ES-I3 (cell line): ENCODE results near the gene KIAA1217.

Experiments
- H3K36me3 ChIP-seq: 2 replicates; pipeline ENCODE4 v1.6.1; 2013; ENCODE audit warnings: mild to moderate bottlenecking, low read length, control low read depth, moderate library complexity; ENCODE audit not compliant: insufficient read depth
- H3K4me1 ChIP-seq: 2 replicates; pipeline ENCODE4 v1.6.1; 2013; ENCODE audit warnings: mild to moderate bottlenecking, control low read depth, low read length; ENCODE audit not compliant: insufficient read depth
- H3K9ac ChIP-seq: 2 replicates; pipeline ENCODE4 v1.6.1; 2013; ENCODE audit warnings: low read depth, mild to moderate bottlenecking, low read length, moderate library complexity
- H3K9me3 ChIP-seq: 2 replicates; pipeline ENCODE4 v1.6.1; 2013; ENCODE audit warnings: mild to moderate bottlenecking, low read length, moderate library complexity; ENCODE audit not compliant: control insufficient read depth, insufficient read depth

The KIAA1217 gene

GRCh38 chr10:24215603-24216002, 6.7 kb downstream of the KIAA1217 start:
- Histone ChIP-seq H3K9me3 (no peaks in the 10 kb centered on the region; the same call in 1 of the 2 replicates), H3K36me3 (no peaks in the 10 kb centered on the region), H3K4me1 (peaks cover 20% of the 10 kb centered on the region), H3K9ac (no peak overlapping the region)

- no peak overlapping the region for H3K9ac ChIP-seq
- H3K4me1 ChIP-seq = peaks cover 6% of the 10 kb centered on the region
- 0 out of 2 replicates have a peak, but pooled peaks cover 4% of the 10 kb centered on the region for H3K36me3 ChIP-seq
These were observed 11.0 kb downstream of the KIAA1217 start for GRCh38 chr10:24219963-24220362.

GRCh38 chr10:24223341-24223740, 14.4 kb downstream of the KIAA1217 start:
- Histone ChIP-seq H3K9me3 (0 out of 2 replicates have a peak, but pooled peaks cover 2% of the 10 kb centered on the region), H3K36me3 (0 out of 2 replicates have a peak, but pooled peaks cover 4% of the 10 kb centered on the region), H3K9ac (no peak overlapping the region), H3K4me1 (no peaks in the 10 kb centered on the region)

More at GRCh38 chr10:24219963-24220362, 11.0 kb downstream of the KIAA1217 start:
- H3K9me3 ChIP-seq = 0 out of 2 replicates have a peak, but pooled peaks cover 2% of the 10 kb centered on the region

- Histone ChIP-seq H3K4me1 (no peaks in the 10 kb centered on the region), H3K9ac (no peak overlapping the region), H3K9me3 (0 out of 2 replicates have a peak, but pooled peaks cover 2% of the 10 kb centered on the region), H3K36me3 (0 out of 2 replicates have a peak, but pooled peaks cover 4% of the 10 kb centered on the region)
These were observed 15.0 kb downstream of the KIAA1217 start for GRCh38 chr10:24223953-24224352.

- H3K36me3 ChIP-seq = no peaks in the 10 kb centered on the region
- no peak overlapping the region for H3K9ac ChIP-seq
- no peaks in the 10 kb centered on the region for H3K4me1 ChIP-seq
- H3K9me3 ChIP-seq = 0 out of 2 replicates have a peak, but pooled peaks cover 2% of the 10 kb centered on the region
These were observed 19.7 kb downstream of the KIAA1217 start for GRCh38 chr10:24228642-24229041.

- Histone ChIP-seq H3K9ac (no peak overlapping the region), H3K4me1 (no peaks in the 10 kb centered on the region), H3K36me3 (no peaks in the 10 kb centered on the region), H3K9me3 (no peaks in the 10 kb centered on the region)
These were observed 21.0 kb downstream of the KIAA1217 start for GRCh38 chr10:24229909-24230308.

- Histone ChIP-seq H3K36me3 (no peaks in the 10 kb centered on the region), H3K9me3 (no peaks in the 10 kb centered on the region), H3K4me1 (no peaks in the 10 kb centered on the region), H3K9ac (no peak overlapping the region)
These were observed 22.3 kb downstream of the KIAA1217 start for GRCh38 chr10:24231200-24231599.

- Histone ChIP-seq H3K4me1 (peaks cover 30% of the 10 kb centered on the region), H3K9me3 (no peaks in the 10 kb centered on the region), H3K9ac (no peak overlapping the region), H3K36me3 (no peaks in the 10 kb centered on the region)
These were observed 25.8 kb downstream of the KIAA1217 start for GRCh38 chr10:24234784-24235183.

GRCh38 chr10:24235471-24235870, 26.5 kb downstream of the KIAA1217 start:
- no peak overlapping the region for H3K9ac ChIP-seq
- H3K9me3 ChIP-seq = no peaks in the 10 kb centered on the region
- H3K4me1 ChIP-seq = peaks cover 35% of the 10 kb centered on the region
- no peaks in the 10 kb centered on the region for H3K36me3 ChIP-seq

- Histone ChIP-seq H3K36me3 (no peaks in the 10 kb centered on the region), H3K9me3 (no peaks in the 10 kb centered on the region), H3K4me1 (peaks cover 35% of the 10 kb centered on the region), H3K9ac (no peak overlapping the region)
These were observed 29.0 kb downstream of the KIAA1217 start for GRCh38 chr10:24237801-24238395.

- Histone ChIP-seq H3K4me1 (peaks cover 35% of the 10 kb centered on the region), H3K9me3 (no peaks in the 10 kb centered on the region), H3K36me3 (no peaks in the 10 kb centered on the region), H3K9ac (no peak overlapping the region)
These were observed 29.7 kb downstream of the KIAA1217 start for GRCh38 chr10:24238519-24239247.

GRCh38 chr10:24239289-24240040, 30.5 kb downstream of the KIAA1217 start:
- Histone ChIP-seq H3K9ac (no peak overlapping the region), H3K36me3 (no peaks in the 10 kb centered on the region), H3K4me1 (peaks cover 35% of the 10 kb centered on the region), H3K9me3 (no peaks in the 10 kb centered on the region)

GRCh38 chr10:24240041-24240751, 31.3 kb downstream of the KIAA1217 start:
- Histone ChIP-seq H3K9ac (no peak overlapping the region), H3K4me1 (peaks cover 35% of the 10 kb centered on the region), H3K9me3 (no peaks in the 10 kb centered on the region), H3K36me3 (no peaks in the 10 kb centered on the region)

- Histone ChIP-seq H3K4me1 (peaks cover 35% of the 10 kb centered on the region), H3K9me3 (no peaks in the 10 kb centered on the region), H3K9ac (no peak overlapping the region), H3K36me3 (no peaks in the 10 kb centered on the region)
These were observed 32.6 kb downstream of the KIAA1217 start for GRCh38 chr10:24241536-24242040.
